Epithelial cell of umbilical artery (primary cell): ENCODE results near the gene OR4F6. TPM values are rescaled to one million over a fixed set of nuclear protein-coding genes. Genes with fewer than 3 reads are reported as not detected.

ENCODE experiments used
- total RNA-seq: library from RNA; depleted of rRNA; stranded (reverse); fragments of >200 nt; gene quantifications from 2 replicates; pipeline ENCODE4 v1.2.3, GENCODE V29; 2014

The OR4F6 gene, protein sequence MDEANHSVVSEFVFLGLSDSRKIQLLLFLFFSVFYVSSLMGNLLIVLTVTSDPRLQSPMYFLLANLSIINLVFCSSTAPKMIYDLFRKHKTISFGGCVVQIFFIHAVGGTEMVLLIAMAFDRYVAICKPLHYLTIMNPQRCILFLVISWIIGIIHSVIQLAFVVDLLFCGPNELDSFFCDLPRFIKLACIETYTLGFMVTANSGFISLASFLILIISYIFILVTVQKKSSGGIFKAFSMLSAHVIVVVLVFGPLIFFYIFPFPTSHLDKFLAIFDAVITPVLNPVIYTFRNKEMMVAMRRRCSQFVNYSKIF
- total RNA-seq = not detected in 2 replicates

GRCh38 chr15:101803209-101803608 lies at the start of gene OR4F6:
Gene OR4F6, plus strand, starts transcription at chr15:101803509. Its CDS starts 2,211 bp downstream, at chr15:101805720.

GRCh38 chr15:101811902-101812301 lies 8.6 kb downstream of the OR4F6 start, which contains the start of gene OR4F15:
Gene OR4F15, plus strand, starts transcription at chr15:101812202. Its CDS starts 5,985 bp downstream, at chr15:101818187.

Other genes with a start within 250 kb of the OR4F6 start
- gene TM2D3, start 151.1 kb upstream of the OR4F6 start, total RNA-seq = 29.6 and 40.9 TPM in 2 replicates
- gene TARS3, start 79.0 kb upstream of the OR4F6 start, total RNA-seq = 7.8 and 8.2 TPM in 2 replicates
- not detected in 2 replicates for gene OR4F15, start 8.7 kb downstream of the OR4F6 start, total RNA-seq